Mucosa of descending colon (tissue), 3 donors: ENCODE results near the gene MGAT4D. TPM values are rescaled to one million over a fixed set of nuclear protein-coding genes. Genes with fewer than 3 reads are reported as not detected.
"Not testable (repeated sequence)": the region's sequence is repeated elsewhere in the genome, so short reads cannot be mapped to it uniquely, and the experiment has no call there.

Source experiments
- ATAC-seq: fragments of 200-7000 bp; cut with Tn5 transposase; one replicate; pipeline ENCODE4 v1.9.1; 2020; ENCODE audit warnings: mild to moderate bottlenecking, moderate library complexity
- DNase-seq, 3 donors: peaks; one replicate each; pipeline ENCODE4 v3.0.0-alpha.2; 2020
- H3K36me3 ChIP-seq: fragments of 200-600 bp; one replicate; pipeline ENCODE4 v1.8.0; 2021; ENCODE audit warnings: low read depth, mild to moderate bottlenecking
- H3K4me1 ChIP-seq: fragments of 200-600 bp; one replicate; pipeline ENCODE4 v1.8.0; 2021; ENCODE audit warnings: low read depth, mild to moderate bottlenecking
- H3K4me3 ChIP-seq: fragments of 200-600 bp; one replicate; pipeline ENCODE4 v1.8.0; 2021; ENCODE audit warnings: mild to moderate bottlenecking
- H3K9me3 ChIP-seq: fragments of 200-600 bp; one replicate; pipeline ENCODE4 v1.8.0; 2021; ENCODE audit warnings: mild to moderate bottlenecking
- intact Hi-C, 2 donors: fragments of 100-400 bp; cut with DNase I in 1 of 2; cut with micrococcal nuclease in 1 of 2; formaldehyde crosslinking; loops; one replicate each; pipeline versions ENCODE4 v1.11.0 to v1.11.1; 2022; cut with DNase I, micrococcal nuclease
- total RNA-seq, 3 donors: library from RNA; stranded (reverse); fragmentation: NEBNext Ultra II Directional in 2 of 3; extraction: Animal tissue kit (Norgen Biotek cat#: 25700) in 2 of 3; gene quantifications; one replicate each; pipeline versions ENCODE4 v1.2.1 to v1.2.4, GENCODE V29; 2021 to 2023
- TF ChIP-seq, protein P1 (sequence below): fragments of 200-600 bp; IDR thresholded peaks from one replicate; pipeline ENCODE4 v1.8.0; 2022; ENCODE audit warnings: antibody characterized with exemption, mild to moderate bottlenecking
- donor health status: DM: no; HTN: no; CAD: no; lungs with moderate emphysema.
- donor health status: DM: no; HTN: no; CAD: no.
- donor health status: DM: no; HTN: yes; CAD: no.

MGAT4D gene
- total RNA-seq, 3 donors from 2014 or later: not detected

DNA sequence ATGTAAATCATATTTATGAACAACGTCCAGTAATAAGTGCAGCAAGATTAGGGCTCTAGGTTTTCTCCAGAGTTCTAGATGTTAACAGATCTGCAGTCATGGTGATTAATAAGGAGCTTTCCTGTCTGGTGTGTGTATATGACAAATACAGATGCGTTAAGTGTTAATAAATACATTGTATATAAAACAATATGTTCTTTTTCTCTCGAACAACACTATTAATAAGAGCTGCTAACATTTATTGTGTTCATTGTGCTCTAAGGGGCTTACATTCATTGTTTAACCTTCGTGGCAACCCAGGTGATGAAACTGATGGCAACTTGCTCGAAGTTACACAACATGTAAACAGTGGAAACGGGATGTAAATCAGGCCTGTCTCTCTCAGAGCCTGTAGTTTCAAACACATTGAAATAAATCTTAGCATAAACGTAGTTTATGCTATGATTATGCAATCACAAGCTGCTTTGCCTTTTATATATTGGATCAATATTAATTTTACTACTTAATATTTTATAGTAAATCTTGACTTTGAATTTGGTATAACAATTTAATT lies 70.1 kb downstream of the MGAT4D start:
- H3K4me3 ChIP-seq: no peak overlapping the region
- ATAC-seq (no peak), DNase-seq (no peak)
- H3K4me1 ChIP-seq: peaks cover 7% of the 10 kb centered on the region
- TF ChIP-seq, protein P1, sequence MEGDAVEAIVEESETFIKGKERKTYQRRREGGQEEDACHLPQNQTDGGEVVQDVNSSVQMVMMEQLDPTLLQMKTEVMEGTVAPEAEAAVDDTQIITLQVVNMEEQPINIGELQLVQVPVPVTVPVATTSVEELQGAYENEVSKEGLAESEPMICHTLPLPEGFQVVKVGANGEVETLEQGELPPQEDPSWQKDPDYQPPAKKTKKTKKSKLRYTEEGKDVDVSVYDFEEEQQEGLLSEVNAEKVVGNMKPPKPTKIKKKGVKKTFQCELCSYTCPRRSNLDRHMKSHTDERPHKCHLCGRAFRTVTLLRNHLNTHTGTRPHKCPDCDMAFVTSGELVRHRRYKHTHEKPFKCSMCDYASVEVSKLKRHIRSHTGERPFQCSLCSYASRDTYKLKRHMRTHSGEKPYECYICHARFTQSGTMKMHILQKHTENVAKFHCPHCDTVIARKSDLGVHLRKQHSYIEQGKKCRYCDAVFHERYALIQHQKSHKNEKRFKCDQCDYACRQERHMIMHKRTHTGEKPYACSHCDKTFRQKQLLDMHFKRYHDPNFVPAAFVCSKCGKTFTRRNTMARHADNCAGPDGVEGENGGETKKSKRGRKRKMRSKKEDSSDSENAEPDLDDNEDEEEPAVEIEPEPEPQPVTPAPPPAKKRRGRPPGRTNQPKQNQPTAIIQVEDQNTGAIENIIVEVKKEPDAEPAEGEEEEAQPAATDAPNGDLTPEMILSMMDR: no peak
- intact Hi-C loops: no loop called here
- H3K36me3 ChIP-seq: no peaks in the 10 kb centered on the region
- H3K9me3 ChIP-seq: no peaks in the 10 kb centered on the region

DNA sequence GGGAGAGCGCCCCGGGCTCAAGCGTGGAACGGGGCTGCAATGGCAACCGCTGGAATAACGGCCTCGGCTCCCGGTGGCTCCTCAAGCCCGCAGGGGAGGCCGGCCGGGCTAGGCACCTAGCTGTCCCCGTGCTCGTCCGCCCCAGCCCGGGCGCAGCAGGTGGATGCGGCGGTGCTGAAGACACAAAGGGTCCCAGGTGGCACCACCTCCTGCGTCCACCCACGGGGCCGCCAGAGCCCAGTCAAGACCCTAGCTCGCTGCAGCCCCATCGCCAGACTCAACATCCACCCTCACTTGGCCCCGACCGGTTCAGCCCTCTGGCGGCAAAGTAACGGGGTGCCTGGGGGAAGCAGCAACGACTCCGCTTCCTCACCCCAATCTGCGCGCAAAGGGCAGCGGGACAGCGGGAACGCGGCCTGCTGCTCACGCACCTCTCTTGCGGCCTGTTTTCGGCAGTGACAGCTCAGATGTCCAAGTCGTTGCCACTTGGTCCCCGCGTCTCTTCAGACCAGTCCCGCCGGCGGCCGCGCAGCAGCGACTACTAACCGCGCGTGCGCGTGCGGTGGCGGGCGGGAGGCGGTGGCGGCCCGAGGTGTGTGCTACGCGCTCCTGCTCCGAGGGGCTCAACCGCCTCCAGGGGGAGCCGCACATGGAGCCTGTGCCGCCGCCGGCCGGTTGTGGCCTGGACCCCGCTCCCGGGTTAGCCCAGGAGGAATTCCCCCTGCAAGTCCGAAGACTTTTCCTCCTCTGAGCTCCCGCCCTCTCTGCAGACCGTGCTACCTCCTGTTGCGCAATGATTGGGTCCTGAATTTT lies 70.8 kb downstream of the MGAT4D start, which contains the start of gene CLGN:
Gene CLGN, minus strand, starts transcription at position 543 of the 813 bp plus-strand sequence. CDS start 14,570 bp downstream, outside the sequence.
- DNase-seq (peak; percentile 60 to 74 (median 66)), ATAC-seq (peak; percentile 90)
- Histone ChIP-seq H3K4me3 (peak within 1 kb of the TSS; percentile 6), H3K9me3 (no peaks in the 10 kb centered on the region), H3K36me3 (no peaks in the 10 kb centered on the region), H3K4me1 (peaks cover 7% of the 10 kb centered on the region)
- intact Hi-C loops: no loop called here
- TF ChIP-seq, protein P1: peak; percentile 7

DNA sequence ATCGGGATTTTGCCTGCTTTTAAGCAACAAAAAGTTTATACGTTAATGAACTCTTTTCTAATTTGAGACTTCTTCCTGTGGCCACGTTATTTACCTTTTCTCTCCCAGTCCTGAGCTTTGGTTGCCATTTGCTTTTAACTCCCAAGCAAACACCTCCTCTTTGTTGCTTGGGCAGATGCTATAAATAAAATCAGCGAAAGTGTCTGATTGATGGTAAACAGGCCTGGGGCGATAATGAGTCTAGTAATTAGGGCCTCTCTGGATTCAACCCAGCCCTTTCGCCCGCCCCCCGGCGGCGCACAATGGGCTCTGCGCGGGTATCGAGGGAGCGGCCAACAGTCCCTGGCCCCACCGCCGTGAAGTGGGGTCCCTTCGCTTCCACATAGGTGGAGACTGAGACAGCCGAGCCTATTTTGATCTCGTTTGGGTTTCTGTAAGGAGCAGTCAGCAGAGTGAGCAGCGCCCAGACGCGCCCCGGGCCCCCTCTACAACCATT lies 71.4 kb downstream of the MGAT4D start:
- H3K36me3 ChIP-seq: no peaks in the 10 kb centered on the region

DNA sequence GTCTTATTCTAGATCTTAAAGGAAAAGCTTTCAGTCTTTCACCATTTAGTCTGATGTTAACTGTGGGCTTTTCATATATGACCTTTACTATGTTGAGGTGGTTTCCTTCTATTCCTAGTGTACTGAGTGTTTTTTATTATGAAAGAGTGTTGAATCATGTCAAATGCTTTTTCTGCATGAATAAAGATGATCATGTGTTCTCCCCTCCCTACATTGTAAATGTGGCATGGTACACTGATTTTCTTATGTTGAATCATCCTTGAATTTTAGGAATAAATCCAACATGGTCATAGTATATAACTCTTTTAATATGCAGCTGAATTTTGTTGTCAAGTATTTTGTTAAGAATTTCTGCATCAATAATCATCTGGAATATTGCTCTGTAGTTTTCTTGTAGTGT lies 75.0 kb downstream of the MGAT4D start:
- Histone ChIP-seq H3K9me3 (no peaks in the 10 kb centered on the region), H3K4me1 (peaks cover 7% of the 10 kb centered on the region), H3K4me3 (no peak overlapping the region), H3K36me3 (no peaks in the 10 kb centered on the region)
- no peak for ATAC-seq
- no peak for DNase-seq
- TF ChIP-seq, protein P1: no peak
- intact Hi-C loops: no loop called here

More for the DNA sequence above, 71.4 kb downstream of the MGAT4D start:
- ATAC-seq (no peak), DNase-seq (no peak)
- Histone ChIP-seq H3K4me3 (no peak overlapping the region), H3K9me3 (no peaks in the 10 kb centered on the region), H3K4me1 (peaks cover 7% of the 10 kb centered on the region)
- TF ChIP-seq, protein P1: no peak
- intact Hi-C loops: no loop called here

DNA sequence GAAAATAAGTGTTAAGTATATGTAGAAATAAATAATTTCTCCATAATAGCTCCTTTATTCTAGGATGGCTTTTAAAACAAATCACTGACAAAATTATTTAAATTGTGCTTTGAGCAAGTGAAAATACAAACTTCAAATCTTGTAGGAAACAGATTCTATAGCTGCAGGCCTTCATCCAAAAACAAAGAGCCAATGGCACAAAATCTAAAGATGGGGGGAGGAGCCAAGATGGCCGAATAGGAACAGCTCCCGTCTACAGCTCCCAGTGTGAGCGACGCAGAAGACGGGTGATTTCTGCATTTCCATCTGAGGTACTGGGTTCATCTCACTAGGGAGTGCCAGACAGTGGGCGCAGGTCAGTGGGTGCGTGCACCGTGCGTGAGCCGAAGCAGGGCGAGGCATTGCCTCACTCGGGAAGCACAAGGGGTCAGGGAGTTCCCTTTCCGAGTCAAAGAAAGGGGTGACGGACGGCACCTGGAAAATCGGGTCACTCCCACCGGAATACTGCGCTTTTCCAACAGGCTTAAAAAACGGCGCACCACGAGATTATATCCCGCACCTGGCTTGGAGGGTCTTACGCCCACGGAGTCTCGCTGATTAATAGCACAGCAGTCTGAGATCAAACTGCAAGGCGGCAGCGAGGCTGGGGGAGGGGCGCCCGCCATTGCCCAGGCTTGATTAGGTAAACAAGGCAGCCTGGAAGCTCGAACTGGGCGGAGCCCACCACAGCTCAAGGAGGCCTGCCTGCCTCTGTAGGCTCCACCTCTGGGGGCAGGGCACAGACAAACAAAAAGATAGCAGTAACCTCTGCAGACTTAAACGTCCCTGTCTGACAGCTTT lies 84.7 kb downstream of the MGAT4D start:
- H3K4me3 ChIP-seq, DNase-seq, intact Hi-C loops, H3K36me3 ChIP-seq, ATAC-seq, H3K4me1 ChIP-seq, H3K9me3 ChIP-seq: not testable (repeated sequence)
